ENCODE measurements around the gene CDC42BPB. TPM values are rescaled to one million over a fixed set of nuclear protein-coding genes. Genes with fewer than 3 reads are reported as not detected.

CDC42BPB gene
- total RNA-seq: 64.6 TPM
- long read RNA-seq, full-length matches to known transcripts: 1 of 6 reads
- long read RNA-seq, partial matches to known transcripts: 3 of 6 reads
- long read RNA-seq, other reads (novel, unspliced or antisense): 2 of 6 reads

DNA sequence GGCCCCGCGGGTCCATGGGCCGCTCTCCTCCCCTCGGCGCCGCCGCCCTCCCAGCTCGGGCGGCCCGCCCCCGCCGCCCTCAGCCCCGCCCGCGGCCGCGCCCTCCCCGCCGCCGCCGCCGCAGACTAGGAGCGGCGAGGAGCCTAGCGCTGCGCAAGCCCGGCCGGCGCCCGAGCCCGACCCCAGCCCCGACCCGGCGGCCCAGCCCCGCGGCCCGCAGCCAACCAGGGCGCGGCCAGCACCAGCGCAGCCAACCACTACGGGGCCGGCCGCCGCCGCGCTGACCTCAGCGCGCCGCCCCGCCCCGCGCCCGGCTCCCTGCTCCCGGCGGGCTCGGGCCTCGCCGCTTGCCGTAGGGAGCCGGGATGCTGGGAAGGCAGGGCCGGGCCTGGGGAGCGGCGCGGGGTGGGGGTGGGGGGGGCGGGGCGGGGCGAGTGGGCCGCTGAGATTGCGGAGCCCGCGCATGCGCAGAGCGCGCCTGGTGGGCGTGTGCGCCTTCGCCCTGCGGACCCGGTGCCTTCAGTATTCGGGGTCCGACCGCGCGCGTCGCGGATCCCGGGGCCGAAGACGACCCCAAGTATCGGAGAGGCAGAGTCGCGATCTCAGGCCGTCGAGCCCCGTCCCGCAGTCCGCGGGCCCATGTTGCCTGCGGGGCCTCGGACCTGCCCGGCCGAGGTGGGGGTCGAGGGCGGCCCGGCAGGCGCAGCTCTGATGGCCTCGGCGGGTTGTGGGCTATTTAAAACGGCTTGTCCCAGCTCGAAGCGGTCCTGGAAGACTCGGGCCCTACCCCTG, at the start of gene CDC42BPB:
Gene CDC42BPB (minus strand): TSS at position 178 of the 792 bp plus-strand sequence. CDS start 376 bp downstream, outside the sequence.
- intact Hi-C loops (cut with DNase I): no loop called here
- ATAC-seq (ENCODE audit: poor library complexity) (peak; percentile 97), DNase-seq (peak; percentile 93)

- intact Hi-C loops (cut with DNase I): loop anchor here (1.0 kb wide), 1 partner anchor 187 kb away; no protein-coding TSS in a partner anchor
- DNase-seq (no peak), ATAC-seq (ENCODE audit: poor library complexity) (no peak)
These were observed 48.3 kb upstream of the CDC42BPB start for GRCh38 chr14:103105580-103106150.

GRCh38 chr14:103104654-103105452, 47.5 kb upstream of the CDC42BPB start:
- peak; percentile 87 for ATAC-seq (ENCODE audit: poor library complexity)

DNA sequence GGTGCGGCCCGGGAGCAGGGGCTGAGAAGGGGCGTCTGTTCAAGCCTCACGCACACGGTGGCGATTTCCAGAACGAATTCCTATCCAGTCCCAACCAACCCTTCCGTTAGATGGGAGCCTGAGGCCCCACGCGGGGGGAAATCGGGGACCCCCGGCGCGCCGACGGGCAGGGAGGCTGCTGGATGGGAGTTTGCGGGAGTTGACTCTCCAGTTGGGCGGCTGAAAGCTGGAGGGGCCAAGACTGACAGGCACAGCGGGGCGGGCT, 47.0 kb upstream of the CDC42BPB start:
- no peak for DNase-seq
- no peak for ATAC-seq (ENCODE audit: poor library complexity)
- intact Hi-C loops (cut with DNase I): loop anchor here (5.0 kb wide), 1 partner anchor 83 kb away; no protein-coding TSS in a partner anchor

More at GRCh38 chr14:103104654-103105452, 47.5 kb upstream of the CDC42BPB start:
- DNase-seq: peak; percentile 81
- intact Hi-C loops (cut with DNase I): loop anchor here (1.0 to 5.0 kb wide), 2 partner anchors 82 to 187 kb away; no protein-coding TSS in a partner anchor

- ATAC-seq (ENCODE audit: poor library complexity) (peak; percentile 49), DNase-seq (peak; percentile 83)
- intact Hi-C loops (cut with DNase I): loop anchor here (5.0 kb wide), 1 partner anchor 84 kb away; no protein-coding TSS in a partner anchor
These were observed 46.4 kb upstream of the CDC42BPB start for GRCh38 chr14:103103461-103104388.

- intact Hi-C loops (cut with DNase I): loop anchor here (5.0 kb wide), 1 partner anchor 85 kb away; no protein-coding TSS in a partner anchor
These were observed 45.4 kb upstream of the CDC42BPB start for GRCh38 chr14:103102689-103103260.

GRCh38 chr14:103101963-103102688, 44.8 kb upstream of the CDC42BPB start:
- no peak for ATAC-seq (ENCODE audit: poor library complexity)
- DNase-seq: no peak
- intact Hi-C loops (cut with DNase I): loop anchor here (5.0 kb wide), 1 partner anchor 85 kb away; no protein-coding TSS in a partner anchor

More at GRCh38 chr14:103102689-103103260, 45.4 kb upstream of the CDC42BPB start:
- DNase-seq (no peak), ATAC-seq (ENCODE audit: poor library complexity) (no peak)

GRCh38 chr14:103101257-103101962, 44.1 kb upstream of the CDC42BPB start:
- intact Hi-C loops (cut with DNase I): loop anchor here (5.0 kb wide), 1 partner anchor 86 kb away; no protein-coding TSS in a partner anchor
- DNase-seq (no peak), ATAC-seq (ENCODE audit: poor library complexity) (no peak)

GRCh38 chr14:103100281-103101121, 43.2 kb upstream of the CDC42BPB start:
- intact Hi-C loops (cut with DNase I): loop anchor here (5.0 kb wide), 1 partner anchor 87 kb away; no protein-coding TSS in a partner anchor

GRCh38 chr14:103099733-103100280, 42.5 kb upstream of the CDC42BPB start:
- ATAC-seq (ENCODE audit: poor library complexity) (no peak), DNase-seq (no peak)
- intact Hi-C loops (cut with DNase I): loop anchor here (5.0 kb wide), 1 partner anchor 87 kb away; no protein-coding TSS in a partner anchor

More at GRCh38 chr14:103100281-103101121, 43.2 kb upstream of the CDC42BPB start:
- ATAC-seq (ENCODE audit: poor library complexity) (no peak), DNase-seq (no peak)

- no peak for DNase-seq
These were observed 41.9 kb upstream of the CDC42BPB start for GRCh38 chr14:103099081-103099732.

DNA sequence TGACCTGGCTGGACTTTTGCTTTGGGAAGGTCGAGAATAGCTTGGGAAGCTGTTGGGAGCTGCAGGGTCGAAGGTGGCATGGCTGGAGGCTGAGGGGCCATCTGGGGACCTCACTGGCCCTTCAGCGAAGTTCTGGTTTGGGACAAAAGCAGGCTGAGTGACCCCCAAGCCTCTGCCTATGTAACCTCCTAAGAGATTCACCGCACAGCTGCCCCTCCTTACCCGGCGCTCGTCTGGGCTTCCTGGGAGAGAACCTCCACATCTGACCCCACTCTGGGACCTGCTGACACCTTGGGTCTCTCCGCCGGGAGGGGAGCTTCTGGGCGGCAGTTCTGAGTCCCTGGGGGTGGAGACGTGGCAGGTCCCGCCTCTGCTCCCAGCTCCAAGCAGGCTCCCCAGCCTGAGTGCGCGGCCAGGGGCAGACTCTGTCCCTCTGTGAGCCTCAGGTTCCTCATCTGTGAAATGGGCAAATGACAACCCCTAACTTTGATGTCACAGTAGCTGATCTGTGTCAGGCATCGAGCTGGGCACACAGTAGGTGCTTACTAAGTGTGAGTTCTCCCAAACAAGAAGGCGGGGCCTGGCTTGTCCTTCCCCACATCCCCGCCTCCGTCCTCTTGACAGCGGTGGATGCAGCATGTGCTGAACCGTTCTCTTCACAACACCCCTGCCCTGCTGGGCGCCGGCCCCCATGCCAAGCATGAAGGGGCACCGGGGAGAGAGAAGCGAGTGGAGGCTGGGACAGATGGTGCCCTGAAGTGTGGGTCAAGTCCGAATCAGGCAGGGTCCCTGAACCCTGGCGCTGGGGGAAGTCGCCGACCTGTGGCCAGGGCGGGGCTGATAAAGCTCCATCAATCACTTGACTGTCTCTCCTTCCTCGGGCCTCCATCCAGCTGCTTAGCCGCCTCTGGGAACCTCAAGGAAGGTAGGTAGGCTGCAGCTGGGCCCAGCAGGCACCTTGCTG, 40.9 kb upstream of the CDC42BPB start:
- ATAC-seq (ENCODE audit: poor library complexity) (no peak), DNase-seq (no peak)
- intact Hi-C loops (cut with DNase I): no loop called here

More at GRCh38 chr14:103099081-103099732, 41.9 kb upstream of the CDC42BPB start:
- no peak for ATAC-seq (ENCODE audit: poor library complexity)
- intact Hi-C loops (cut with DNase I): no loop called here

DNA sequence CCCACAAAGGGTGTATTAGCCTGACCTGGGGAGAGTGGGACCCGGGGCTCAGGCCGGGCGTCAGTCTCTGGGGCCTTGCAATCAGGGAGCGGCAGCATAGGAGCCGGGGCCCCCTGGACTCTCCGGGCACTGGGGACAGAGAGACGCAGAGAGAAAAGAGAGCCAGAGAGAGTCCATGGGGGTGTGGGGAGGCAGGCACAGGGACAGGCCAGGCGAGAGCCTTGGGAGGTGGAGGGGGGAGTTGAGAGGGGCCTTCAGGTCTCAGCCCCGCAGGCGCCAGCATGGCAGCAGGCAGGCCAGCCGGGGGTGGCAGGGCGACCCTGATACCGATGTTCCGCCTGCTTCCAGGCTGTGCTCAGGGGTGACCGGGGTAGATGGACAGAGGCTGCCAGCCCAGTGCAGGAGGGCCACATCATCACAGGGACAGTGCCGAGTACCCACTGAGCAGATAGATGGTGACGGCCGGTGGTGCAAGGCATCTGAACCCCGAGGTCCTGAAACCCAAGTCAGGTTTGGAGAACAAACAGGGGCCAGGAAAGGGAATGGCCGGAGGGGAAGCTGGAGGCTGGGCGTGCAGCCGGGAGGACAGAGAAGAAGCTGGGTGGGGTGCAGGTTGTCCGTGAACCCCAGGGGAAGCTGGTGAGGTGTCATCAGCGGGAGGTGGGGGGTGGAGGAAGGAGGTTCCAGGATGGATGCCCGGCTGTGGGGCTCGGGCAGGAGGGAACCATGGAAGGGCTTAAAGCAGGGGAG, 40.1 kb upstream of the CDC42BPB start:
- DNase-seq (no peak), ATAC-seq (ENCODE audit: poor library complexity) (no peak)
- intact Hi-C loops (cut with DNase I): no loop called here

Measured in Right ventricle myocardium superior (tissue), 1 donor.